Neutrophil (primary cell): Measurements from ENCODE around the gene HMGN3.

ENCODE experiments used
- H3K27ac ChIP-seq: fragments of 200-600 bp; sonication (generic); 2 replicates; pipeline ENCODE4 v1.5.1; 2016; ENCODE audit warnings: mild to moderate bottlenecking, moderate library complexity
- H3K27me3 ChIP-seq: fragments of 200-600 bp; sonication (generic); 2 replicates; pipeline ENCODE4 v1.6.0; 2016; ENCODE audit warnings: mild to moderate bottlenecking
- H3K36me3 ChIP-seq: fragments of 200-600 bp; sonication (generic); 2 replicates; pipeline ENCODE4 v1.5.1; 2017
- H3K4me1 ChIP-seq, 2 experiments: fragments of 200-600 bp in 1 of 2; sonication (generic) in 1 of 2; 1 replicate in 1 of 2; 2 replicates in 1 of 2; pipeline versions ENCODE4 v1.5.1 to v1.6.1; 2013 to 2016; ENCODE audit warnings: low read depth in 1 of 2, low read length in 1 of 2, mild to moderate bottlenecking in 1 of 2, moderate library complexity in 1 of 2; ENCODE audit not compliant: control insufficient read depth in 1 of 2, insufficient read depth in 1 of 2
- H3K4me3 ChIP-seq, 2 experiments: fragments of 200-600 bp in 1 of 2; sonication (generic) in 1 of 2; 1 replicate in 1 of 2; 2 replicates in 1 of 2; pipeline ENCODE4 v1.5.1; 2013 to 2016; ENCODE audit warnings: low read depth in 1 of 2, low read length in 1 of 2, mild to moderate bottlenecking in 1 of 2, moderate library complexity in 1 of 2
- H3K9me3 ChIP-seq: fragments of 200-600 bp; sonication (generic); 2 replicates; pipeline ENCODE4 v1.5.1; 2016
- TF ChIP-seq, protein P1 (sequence below): fragments of 200-600 bp; sonication (generic); IDR thresholded peaks from 2 replicates; pipeline ENCODE4 v1.5.1; 2016; ENCODE audit warnings: antibody characterized with exemption

Gene HMGN3

DNA sequence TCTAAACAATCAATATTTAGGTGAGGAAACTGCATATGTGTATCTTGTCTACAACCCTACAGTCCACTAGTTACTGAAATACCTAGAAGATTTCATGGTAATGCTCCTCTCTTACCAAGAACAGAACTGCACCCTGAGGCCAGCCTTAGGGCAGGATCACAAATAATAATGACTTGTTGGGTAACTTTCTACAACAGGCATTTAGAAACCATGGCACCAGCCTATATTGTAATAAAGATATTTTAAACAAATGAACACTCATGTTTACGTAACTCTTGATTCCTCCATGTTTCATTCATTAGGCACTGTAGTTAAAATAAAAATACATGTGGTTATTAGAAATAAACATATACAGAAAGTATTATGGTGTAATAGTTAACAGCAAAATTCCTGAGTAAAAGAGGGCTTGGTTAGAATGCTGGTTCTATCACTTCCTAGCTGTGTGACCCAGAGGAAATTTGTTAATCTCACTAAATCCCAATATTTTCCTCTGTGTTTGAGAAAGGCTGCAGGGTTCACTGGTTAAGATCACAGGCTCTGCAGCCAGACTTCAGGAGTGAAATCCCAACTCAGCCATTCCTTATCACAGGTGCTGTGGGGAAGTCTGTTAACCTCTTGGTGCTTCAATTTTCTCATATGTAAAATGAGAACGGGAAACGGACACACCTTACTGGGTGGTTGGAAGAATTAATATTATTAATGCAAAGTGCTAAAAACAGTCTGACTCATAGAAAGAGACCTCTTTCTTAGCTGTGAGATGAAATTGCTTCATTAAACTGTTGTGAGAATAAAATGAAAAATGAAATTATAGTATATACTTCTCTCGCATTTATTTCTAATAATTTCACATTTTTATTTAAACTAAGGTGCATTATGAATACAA lies 8.5 kb downstream of the HMGN3 start:
- no peaks in the 10 kb centered on the region for H3K9me3 ChIP-seq
- no peaks in the 10 kb centered on the region for H3K27me3 ChIP-seq
- H3K4me1 ChIP-seq = no peaks in the 10 kb centered on the region
- H3K27ac ChIP-seq = no peak overlapping the region
- no peaks in the 10 kb centered on the region for H3K36me3 ChIP-seq
- TF ChIP-seq, protein P1, sequence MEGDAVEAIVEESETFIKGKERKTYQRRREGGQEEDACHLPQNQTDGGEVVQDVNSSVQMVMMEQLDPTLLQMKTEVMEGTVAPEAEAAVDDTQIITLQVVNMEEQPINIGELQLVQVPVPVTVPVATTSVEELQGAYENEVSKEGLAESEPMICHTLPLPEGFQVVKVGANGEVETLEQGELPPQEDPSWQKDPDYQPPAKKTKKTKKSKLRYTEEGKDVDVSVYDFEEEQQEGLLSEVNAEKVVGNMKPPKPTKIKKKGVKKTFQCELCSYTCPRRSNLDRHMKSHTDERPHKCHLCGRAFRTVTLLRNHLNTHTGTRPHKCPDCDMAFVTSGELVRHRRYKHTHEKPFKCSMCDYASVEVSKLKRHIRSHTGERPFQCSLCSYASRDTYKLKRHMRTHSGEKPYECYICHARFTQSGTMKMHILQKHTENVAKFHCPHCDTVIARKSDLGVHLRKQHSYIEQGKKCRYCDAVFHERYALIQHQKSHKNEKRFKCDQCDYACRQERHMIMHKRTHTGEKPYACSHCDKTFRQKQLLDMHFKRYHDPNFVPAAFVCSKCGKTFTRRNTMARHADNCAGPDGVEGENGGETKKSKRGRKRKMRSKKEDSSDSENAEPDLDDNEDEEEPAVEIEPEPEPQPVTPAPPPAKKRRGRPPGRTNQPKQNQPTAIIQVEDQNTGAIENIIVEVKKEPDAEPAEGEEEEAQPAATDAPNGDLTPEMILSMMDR = no peak
- H3K4me3 ChIP-seq = no peak overlapping the region

DNA sequence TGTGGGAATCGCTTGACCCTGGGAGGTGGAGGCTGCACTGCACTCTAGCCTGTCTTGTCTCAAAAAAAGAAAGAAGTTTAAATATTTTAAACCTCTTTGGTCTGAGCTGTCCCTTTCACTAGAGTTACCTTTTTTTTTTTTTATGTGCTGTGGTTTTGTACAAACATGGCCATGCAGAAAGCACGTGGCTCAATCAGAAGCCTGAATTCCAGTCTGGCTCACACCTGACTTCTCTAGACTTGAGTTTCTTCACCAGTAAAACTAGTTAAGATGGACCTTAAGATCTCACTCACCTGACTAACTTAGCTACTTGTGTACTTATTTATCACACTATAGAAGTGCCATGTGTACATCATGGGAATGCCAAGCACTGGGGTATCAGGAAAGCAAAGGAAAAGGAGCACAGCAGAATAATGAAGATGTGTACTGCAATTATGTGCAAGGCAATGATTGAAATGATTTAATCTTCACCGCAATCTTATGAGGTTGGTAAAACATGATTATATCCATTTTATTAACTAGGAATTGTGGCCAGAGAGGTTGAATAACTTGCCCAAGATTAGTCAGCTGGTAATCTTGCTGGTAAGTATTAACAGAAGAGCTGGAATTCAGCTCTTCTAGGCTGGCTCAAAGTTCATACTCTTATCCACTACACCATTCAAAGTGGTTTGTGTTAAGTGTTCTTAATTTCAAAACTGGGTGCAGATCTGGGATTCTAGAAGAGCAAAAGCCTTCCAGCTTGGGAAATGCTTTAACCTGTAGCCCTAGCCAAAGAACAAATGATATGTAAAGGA lies 10.7 kb downstream of the HMGN3 start:
- H3K4me3 ChIP-seq = no peak overlapping the region
- no peaks in the 10 kb centered on the region for H3K9me3 ChIP-seq
- no peaks in the 10 kb centered on the region for H3K27me3 ChIP-seq
- H3K4me1 ChIP-seq = no peaks in the 10 kb centered on the region
- H3K36me3 ChIP-seq = no peaks in the 10 kb centered on the region
- H3K27ac ChIP-seq = no peak overlapping the region
- TF ChIP-seq, protein P1 = no peak

DNA sequence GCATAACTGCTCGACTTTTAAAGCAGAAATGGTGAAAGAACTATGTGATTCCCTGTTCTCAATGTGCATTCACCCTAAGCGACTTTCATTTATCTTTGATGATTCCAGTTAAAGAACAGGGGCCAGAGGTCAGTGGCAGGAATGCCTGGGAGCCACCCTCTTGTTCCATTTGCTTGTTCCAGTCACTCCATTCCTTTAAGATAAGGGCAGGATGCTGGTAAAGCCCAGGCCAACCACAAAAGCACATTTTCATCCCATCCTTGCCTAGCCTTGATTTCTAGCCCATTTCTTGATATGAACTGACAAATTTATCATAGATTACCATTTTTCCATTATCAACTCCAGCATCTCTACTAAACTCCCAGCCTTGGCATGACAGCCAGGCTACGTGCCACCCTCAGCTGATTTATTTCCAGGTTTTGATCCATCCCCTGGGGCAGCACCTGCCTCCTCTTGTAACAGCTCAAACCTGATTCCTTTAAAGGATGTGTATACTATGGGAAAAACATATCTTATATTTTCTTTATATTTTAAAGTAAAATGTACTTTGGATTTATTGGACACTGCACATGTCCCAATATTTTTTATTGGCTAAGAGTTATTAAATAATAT lies 19.2 kb downstream of the HMGN3 start:
- H3K9me3 ChIP-seq = no peaks in the 10 kb centered on the region
- H3K4me1 ChIP-seq = no peaks in the 10 kb centered on the region
- no peak overlapping the region for H3K4me3 ChIP-seq
- no peaks in the 10 kb centered on the region for H3K27me3 ChIP-seq
- TF ChIP-seq, protein P1 = no peak
- no peaks in the 10 kb centered on the region for H3K36me3 ChIP-seq
- no peak overlapping the region for H3K27ac ChIP-seq

DNA sequence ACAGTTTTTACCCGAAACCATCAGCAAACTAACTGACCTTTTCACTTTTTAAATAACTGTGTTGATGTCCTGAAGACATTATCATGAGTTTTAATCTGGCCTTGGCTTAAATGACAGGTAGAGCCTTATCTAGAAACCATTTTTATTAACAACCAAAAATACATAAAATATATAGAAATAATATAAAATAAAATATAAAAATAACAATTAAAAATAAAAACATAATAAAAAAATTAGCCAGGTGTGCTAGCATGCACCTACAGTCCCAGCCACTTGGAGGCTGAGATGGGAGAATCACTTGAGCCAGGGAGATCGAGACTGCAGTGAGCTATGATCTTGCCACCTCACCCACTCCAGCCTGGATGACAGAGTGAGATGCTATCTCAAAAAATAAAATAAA lies 21.6 kb downstream of the HMGN3 start:
- Histone ChIP-seq H3K36me3 (no peaks in the 10 kb centered on the region), H3K4me1 (no peaks in the 10 kb centered on the region), H3K27me3 (no peaks in the 10 kb centered on the region), H3K27ac (no peak overlapping the region), H3K9me3 (no peaks in the 10 kb centered on the region), H3K4me3 (no peak overlapping the region)
- TF ChIP-seq, protein P1 = no peak

DNA sequence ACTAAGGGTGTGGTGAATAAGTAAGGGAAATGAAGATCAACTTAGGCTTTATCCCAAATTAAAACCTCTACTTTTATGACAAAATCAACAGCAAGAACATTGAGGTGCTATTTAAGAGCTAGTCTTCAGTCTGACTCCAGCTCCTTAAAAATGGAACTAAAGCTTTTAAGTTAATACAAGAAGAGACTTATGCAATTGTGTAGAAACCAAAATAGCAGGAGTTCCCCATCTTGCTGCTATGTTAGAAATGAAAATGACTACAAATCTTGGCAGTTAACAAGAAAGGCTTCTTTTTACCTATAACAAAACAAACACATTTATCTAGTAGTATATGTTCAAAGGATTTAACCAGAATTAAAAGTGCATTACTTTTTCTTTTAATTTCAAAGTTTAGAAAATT lies 25.7 kb downstream of the HMGN3 start:
- Histone ChIP-seq H3K4me1 (no peaks in the 10 kb centered on the region), H3K4me3 (no peak overlapping the region), H3K36me3 (no peaks in the 10 kb centered on the region), H3K9me3 (no peaks in the 10 kb centered on the region), H3K27me3 (no peaks in the 10 kb centered on the region), H3K27ac (no peak overlapping the region)
- TF ChIP-seq, protein P1 = no peak
